Ectodermal cell (in vitro differentiated cells): ENCODE data around the gene CHD3.

Source experiments
- H3K27ac ChIP-seq: 2 replicates; pipeline ENCODE4 v1.7.0; 2013; ENCODE audit warnings: mild to moderate bottlenecking, low read depth, low read length; ENCODE audit not compliant: insufficient read depth, poor library complexity, severe bottlenecking
- H3K27me3 ChIP-seq: 2 replicates; pipeline ENCODE4 v1.7.0; 2013; ENCODE audit warnings: mild to moderate bottlenecking, low read length; ENCODE audit not compliant: insufficient read depth, control insufficient read depth, poor library complexity, severe bottlenecking
- H3K36me3 ChIP-seq: one replicate; pipeline ENCODE4 v1.7.0; 2013; ENCODE audit warnings: low read length; ENCODE audit not compliant: control insufficient read depth, insufficient read depth
- H3K4me1 ChIP-seq: one replicate; pipeline ENCODE4 v1.7.0; 2013; ENCODE audit warnings: low read length; ENCODE audit not compliant: control insufficient read depth, insufficient read depth
- H3K4me3 ChIP-seq: 2 replicates; pipeline ENCODE4 v1.7.0; 2013; ENCODE audit warnings: low read depth, low read length, control low read depth; ENCODE audit not compliant: insufficient read depth
- H3K9me3 ChIP-seq: 2 replicates; pipeline ENCODE4 v1.7.0; 2013; ENCODE audit warnings: mild to moderate bottlenecking, low read length, moderate library complexity; ENCODE audit not compliant: control insufficient read depth
- WGBS, 2 experiments: methylation state at CpG; one replicate each; pipeline ENCODE4 v1.1.7; 2013; ENCODE audit warnings: missing lambda C conversion rate in 2 of 2; 5-methylcytosine and 5-hydroxymethylcytosine counted together

Gene CHD3

DNA sequence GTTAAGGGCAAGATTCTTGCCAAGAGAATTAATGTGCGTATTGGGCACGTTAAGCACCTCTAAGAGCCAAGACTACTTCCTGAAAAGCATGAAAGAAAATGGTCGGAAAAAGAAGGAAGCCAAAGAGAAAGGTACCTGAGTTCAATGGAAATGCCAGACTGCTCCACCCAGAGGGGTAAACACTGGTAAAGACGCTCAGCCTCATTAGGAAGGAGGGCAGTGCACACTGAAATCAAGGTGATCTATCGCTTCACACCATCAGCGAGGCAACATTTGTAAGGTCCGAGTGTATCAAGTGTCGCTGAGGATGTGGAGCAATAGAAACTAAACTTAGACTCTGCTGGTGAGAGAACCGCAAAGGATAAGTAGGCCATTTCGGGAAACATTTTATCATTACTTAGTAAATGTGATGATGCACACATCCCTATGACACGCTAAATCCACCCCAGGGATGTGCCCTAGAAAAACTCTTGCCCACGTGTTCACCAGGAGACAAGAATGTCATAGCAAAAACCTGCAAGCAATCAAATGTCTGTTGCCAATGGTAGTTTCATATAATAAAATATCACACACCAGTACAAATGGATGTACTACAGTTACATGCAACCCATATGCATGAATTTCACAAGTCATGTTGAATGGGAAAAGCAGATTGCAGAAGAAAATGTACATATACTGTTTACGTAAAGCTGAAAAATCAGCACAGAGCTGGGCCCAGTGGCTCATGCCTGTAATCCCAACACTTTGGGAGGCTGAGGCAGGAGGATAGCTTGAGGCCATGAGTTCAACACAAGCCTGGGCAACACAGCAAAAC lies 67.0 kb downstream of the CHD3 start:
- 87 to 90% methylated on average over 13 of the region's 13 CpGs for WGBS, 2 experiments
- no peaks in the 10 kb centered on the region for H3K9me3 ChIP-seq
- H3K4me1 ChIP-seq: no peaks in the 10 kb centered on the region
- H3K27me3 ChIP-seq: no peaks in the 10 kb centered on the region
- H3K4me3 ChIP-seq: no peak overlapping the region
- no peak overlapping the region for H3K27ac ChIP-seq
- no peaks in the 10 kb centered on the region for H3K36me3 ChIP-seq

- 87 to 91% methylated on average over 10 to 11 of the region's 11 CpGs for WGBS, 2 experiments
- Histone ChIP-seq H3K36me3 (no peaks in the 10 kb centered on the region), H3K9me3 (no peaks in the 10 kb centered on the region), H3K27ac (no peak overlapping the region), H3K4me1 (no peaks in the 10 kb centered on the region), H3K27me3 (no peaks in the 10 kb centered on the region), H3K4me3 (no peak overlapping the region)
Measured at GRCh38 chr17:7956228-7956965, 67.8 kb downstream of the CHD3 start.

GRCh38 chr17:7959503-7960253 lies 71.1 kb downstream of the CHD3 start:
- no peaks in the 10 kb centered on the region for H3K36me3 ChIP-seq
- WGBS, 2 experiments: 90 to 92% methylated on average over 9 of the region's 9 CpGs
- H3K27ac ChIP-seq: no peak overlapping the region
- H3K4me1 ChIP-seq: no peaks in the 10 kb centered on the region
- H3K4me3 ChIP-seq: no peak overlapping the region
- H3K27me3 ChIP-seq: no peaks in the 10 kb centered on the region
- no peaks in the 10 kb centered on the region for H3K9me3 ChIP-seq

GRCh38 chr17:7961421-7961820 lies 72.8 kb downstream of the CHD3 start:
- H3K9me3 ChIP-seq: no peaks in the 10 kb centered on the region
- H3K27ac ChIP-seq: no peak overlapping the region
- H3K27me3 ChIP-seq: no peaks in the 10 kb centered on the region
- no peaks in the 10 kb centered on the region for H3K36me3 ChIP-seq
- 82 to 93% methylated on average over 2 of the region's 2 CpGs for WGBS, 2 experiments
- H3K4me1 ChIP-seq: no peaks in the 10 kb centered on the region
- no peak overlapping the region for H3K4me3 ChIP-seq
